Measurements from ENCODE around the gene STKLD1. TPM values are rescaled to one million over a fixed set of nuclear protein-coding genes. Genes with fewer than 3 reads are reported as not detected.

The STKLD1 gene
- total RNA-seq, 2 donors from 2014 or later = 0.90 TPM; not detected in 1

DNA sequence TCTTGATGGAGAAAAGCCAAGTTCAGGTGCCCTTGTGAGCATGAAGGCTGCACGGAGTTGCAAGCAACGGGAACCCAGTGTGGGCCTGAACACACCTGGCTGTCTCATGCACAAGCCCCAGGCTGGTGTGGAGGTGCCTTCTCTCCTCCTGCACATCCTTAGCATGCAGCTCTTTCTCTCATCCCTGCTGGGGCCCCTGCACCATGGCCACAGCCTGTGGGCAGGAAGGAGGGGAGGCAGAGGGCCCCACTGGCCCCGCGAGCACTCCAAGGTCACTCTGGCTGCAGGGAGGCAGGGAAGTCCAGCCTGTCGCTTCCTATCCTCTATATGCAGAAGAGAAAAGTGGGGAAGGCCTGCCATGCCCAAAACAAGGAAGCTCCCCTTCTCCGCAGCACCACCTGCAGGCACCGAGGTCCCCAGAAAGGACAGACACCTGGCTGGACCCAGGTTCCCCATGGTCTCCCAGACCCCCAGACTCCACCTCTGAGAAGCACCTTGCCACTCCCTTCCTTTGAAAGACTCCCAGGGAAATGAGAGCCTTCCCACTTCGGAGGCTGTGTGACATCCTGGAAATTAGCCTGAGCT lies 18.6 kb downstream of the STKLD1 start:
- DNase-seq (ENCODE audit: low spot score) = no peak
- no peaks in the 10 kb centered on the region for H3K36me3 ChIP-seq
- TF ChIP-seq, protein P1, sequence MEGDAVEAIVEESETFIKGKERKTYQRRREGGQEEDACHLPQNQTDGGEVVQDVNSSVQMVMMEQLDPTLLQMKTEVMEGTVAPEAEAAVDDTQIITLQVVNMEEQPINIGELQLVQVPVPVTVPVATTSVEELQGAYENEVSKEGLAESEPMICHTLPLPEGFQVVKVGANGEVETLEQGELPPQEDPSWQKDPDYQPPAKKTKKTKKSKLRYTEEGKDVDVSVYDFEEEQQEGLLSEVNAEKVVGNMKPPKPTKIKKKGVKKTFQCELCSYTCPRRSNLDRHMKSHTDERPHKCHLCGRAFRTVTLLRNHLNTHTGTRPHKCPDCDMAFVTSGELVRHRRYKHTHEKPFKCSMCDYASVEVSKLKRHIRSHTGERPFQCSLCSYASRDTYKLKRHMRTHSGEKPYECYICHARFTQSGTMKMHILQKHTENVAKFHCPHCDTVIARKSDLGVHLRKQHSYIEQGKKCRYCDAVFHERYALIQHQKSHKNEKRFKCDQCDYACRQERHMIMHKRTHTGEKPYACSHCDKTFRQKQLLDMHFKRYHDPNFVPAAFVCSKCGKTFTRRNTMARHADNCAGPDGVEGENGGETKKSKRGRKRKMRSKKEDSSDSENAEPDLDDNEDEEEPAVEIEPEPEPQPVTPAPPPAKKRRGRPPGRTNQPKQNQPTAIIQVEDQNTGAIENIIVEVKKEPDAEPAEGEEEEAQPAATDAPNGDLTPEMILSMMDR (IDR thresholded peaks at IDR 0.05) = no peak
- no peaks in the 10 kb centered on the region for H3K4me1 ChIP-seq
- H3K4me3 ChIP-seq = no peak overlapping the region
- H3K27ac ChIP-seq = no peak overlapping the region
- no peaks in the 10 kb centered on the region for H3K27me3 ChIP-seq
- H3K9me3 ChIP-seq = no peaks in the 10 kb centered on the region

DNA sequence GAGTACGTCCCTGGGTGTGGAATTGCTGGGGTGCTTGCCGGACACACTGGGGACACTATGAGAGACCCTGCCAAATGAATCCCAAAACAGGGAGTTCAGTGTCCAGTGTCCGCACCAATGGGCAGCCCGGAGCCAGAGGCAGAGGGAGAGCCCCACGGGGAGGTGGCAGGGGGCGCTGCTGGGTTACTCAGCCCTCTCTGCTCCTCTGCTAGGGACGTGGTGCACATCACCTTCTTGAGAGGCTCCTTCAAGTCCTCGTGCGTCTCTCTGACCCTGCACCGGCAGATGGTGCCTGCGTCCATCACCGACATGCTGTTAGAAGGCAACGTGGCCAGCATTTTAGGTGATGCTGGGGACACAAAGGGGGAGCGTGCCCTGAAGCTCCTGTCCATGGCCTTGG lies 20.8 kb downstream of the STKLD1 start:
- Histone ChIP-seq H3K9me3 (no peaks in the 10 kb centered on the region), H3K27me3 (no peaks in the 10 kb centered on the region), H3K4me1 (no peaks in the 10 kb centered on the region), H3K4me3 (no peak overlapping the region), H3K36me3 (no peaks in the 10 kb centered on the region), H3K27ac (no peak overlapping the region)
- no peak for DNase-seq (ENCODE audit: low spot score)
- TF ChIP-seq, protein P1 (IDR thresholded peaks at IDR 0.05) = peak in 1 of 2 donors; percentile 18

DNA sequence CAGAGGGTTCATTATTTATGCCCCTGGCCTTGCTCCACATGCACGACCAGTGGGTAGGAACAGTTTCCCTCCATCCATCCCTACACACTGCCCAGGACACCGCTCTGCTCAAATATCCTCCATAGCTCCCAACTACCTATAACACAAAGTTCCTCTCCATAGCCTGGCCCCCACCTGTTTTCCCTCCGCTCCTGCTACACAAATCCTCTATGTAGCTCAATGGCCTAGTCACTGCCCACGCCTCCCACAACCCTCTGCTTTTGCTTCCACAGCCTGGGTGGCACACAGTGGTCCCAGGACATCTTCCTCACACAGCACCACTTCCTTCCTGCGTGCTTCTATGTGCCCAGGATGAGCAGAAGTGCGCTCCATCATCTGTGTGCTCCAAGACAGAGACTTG lies 21.2 kb downstream of the STKLD1 start:
- Histone ChIP-seq H3K36me3 (no peaks in the 10 kb centered on the region), H3K4me1 (no peaks in the 10 kb centered on the region), H3K27me3 (no peaks in the 10 kb centered on the region), H3K9me3 (no peaks in the 10 kb centered on the region), H3K4me3 (no peak overlapping the region), H3K27ac (no peak overlapping the region)
- DNase-seq (ENCODE audit: low spot score) = no peak
- TF ChIP-seq, protein P1 (IDR thresholded peaks at IDR 0.05) = no peak

DNA sequence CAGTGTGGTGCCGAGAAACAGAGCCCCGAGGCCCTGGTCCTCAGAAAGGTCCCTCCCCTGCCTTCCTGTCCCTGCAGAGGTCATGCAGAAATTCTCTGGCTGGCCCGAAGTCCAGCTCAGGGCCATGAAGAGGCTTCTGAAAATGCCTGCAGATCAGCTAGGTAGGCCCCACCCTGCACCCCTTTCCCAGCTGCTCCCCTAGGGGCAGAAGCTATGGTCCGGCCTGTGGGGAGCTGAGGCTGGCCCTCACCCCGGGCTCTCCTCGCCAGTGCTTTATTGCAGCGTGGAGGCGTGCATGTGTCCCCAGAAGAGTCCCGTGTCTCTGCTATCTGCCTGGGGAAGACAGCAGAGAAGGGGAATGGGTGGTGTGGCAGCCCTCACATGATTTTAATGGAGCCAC lies 21.7 kb downstream of the STKLD1 start:
- Histone ChIP-seq H3K27me3 (no peaks in the 10 kb centered on the region), H3K4me3 (no peak overlapping the region), H3K9me3 (no peaks in the 10 kb centered on the region), H3K4me1 (no peaks in the 10 kb centered on the region), H3K36me3 (no peaks in the 10 kb centered on the region), H3K27ac (no peak overlapping the region)
- no peak for DNase-seq (ENCODE audit: low spot score)
- TF ChIP-seq, protein P1 (IDR thresholded peaks at IDR 0.05) = no peak

DNA sequence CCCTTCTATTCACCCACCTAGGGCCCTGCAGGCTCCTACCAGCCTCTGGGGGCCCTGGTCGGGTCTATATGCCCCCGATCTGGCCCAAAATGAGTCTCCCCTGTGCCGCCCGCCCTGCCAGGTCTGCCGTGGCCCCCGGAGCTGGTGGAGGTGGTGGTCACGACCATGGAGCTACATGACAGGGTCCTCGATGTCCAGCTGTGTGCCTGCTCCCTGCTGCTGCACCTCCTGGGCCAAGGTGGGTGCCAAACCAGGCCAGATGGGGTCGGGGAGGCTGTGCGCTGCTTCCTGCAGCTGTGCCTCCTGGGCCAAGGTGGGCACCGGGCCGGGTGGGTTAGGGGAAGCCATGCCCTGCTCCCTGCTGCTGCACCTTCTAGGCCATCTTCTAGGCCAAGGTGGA lies 24.1 kb downstream of the STKLD1 start:
- H3K4me1 ChIP-seq = no peaks in the 10 kb centered on the region
- TF ChIP-seq, protein P1 (IDR thresholded peaks at IDR 0.05) = no peak
- H3K27me3 ChIP-seq = no peaks in the 10 kb centered on the region
- no peak overlapping the region for H3K4me3 ChIP-seq
- DNase-seq (ENCODE audit: low spot score) = no peak
- H3K9me3 ChIP-seq = no peaks in the 10 kb centered on the region
- no peak overlapping the region for H3K27ac ChIP-seq
- peaks cover 6% of the 10 kb centered on the region for H3K36me3 ChIP-seq

DNA sequence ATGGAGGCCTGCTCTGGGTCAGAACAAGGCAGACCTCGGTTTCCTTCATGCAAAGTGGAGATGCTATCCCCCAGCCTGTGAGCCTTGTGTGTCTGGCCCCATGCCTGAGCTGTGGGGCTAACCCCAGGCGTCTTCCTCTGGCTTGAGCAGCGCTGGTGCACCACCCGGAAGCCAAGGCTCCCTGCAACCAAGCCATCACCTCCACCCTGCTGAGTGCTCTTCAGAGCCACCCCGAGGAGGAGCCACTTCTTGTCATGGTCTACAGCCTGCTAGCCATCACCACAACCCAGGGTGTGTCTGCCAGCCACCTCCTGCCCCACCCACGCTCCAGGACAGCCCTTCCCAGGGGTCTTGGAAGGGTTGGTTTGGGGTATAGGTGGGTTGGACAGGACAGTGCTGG lies 25.4 kb downstream of the STKLD1 start:
- Histone ChIP-seq H3K27ac (no peak overlapping the region), H3K9me3 (no peaks in the 10 kb centered on the region), H3K4me1 (peaks cover 0 to 7% of the 10 kb centered on the region in 2 donors), H3K27me3 (no peaks in the 10 kb centered on the region), H3K4me3 (no peak overlapping the region), H3K36me3 (peaks cover 18% of the 10 kb centered on the region)
- DNase-seq (ENCODE audit: low spot score) = no peak
- TF ChIP-seq, protein P1 (IDR thresholded peaks at IDR 0.05) = no peak
